GM19438 (cell line): Measurements from ENCODE around the gene SDHAF2.
"Not testable (repeated sequence)": the region's sequence is repeated elsewhere in the genome, so short reads cannot be mapped to it uniquely, and the experiment has no call there.

Experiments used
- ATAC-seq: cut with Tn5 transposase; IDR thresholded peaks from one replicate; pipeline ENCODE4 v1.9.1; 2021; ENCODE audit warnings: low read depth; ENCODE audit not compliant: unreplicated experiment

Gene SDHAF2

GRCh38 chr11:61422226-61422625 lies 7.7 kb upstream of the SDHAF2 start:
- ATAC-seq = no peak

- no peak for ATAC-seq
Measured at GRCh38 chr11:61425367-61426131, 4.4 kb upstream of the SDHAF2 start.

GRCh38 chr11:61429346-61429690 lies 606 bp upstream of the SDHAF2 start:
- ATAC-seq = peak; percentile 57

DNA sequence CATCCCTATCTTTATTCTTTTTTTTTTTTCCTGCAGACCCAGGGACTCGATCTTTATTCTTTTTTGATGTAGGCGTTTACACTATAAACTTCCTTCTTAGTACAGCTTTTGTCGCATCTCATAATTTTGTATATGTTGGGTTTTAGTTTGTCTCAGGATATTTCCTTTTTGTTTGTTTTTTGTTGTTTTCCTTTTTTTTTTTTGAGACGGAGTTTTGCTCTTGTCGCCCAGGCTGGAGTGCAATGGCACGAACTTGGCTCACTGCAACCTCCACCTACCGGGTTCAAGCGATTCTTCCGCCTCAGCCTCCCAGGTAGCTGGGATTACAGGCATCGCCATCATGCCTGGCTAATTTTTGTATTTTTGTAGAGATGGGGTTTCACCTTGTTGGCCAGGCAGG lies 915 bp downstream of the SDHAF2 start:
- ATAC-seq = not testable (repeated sequence)

DNA sequence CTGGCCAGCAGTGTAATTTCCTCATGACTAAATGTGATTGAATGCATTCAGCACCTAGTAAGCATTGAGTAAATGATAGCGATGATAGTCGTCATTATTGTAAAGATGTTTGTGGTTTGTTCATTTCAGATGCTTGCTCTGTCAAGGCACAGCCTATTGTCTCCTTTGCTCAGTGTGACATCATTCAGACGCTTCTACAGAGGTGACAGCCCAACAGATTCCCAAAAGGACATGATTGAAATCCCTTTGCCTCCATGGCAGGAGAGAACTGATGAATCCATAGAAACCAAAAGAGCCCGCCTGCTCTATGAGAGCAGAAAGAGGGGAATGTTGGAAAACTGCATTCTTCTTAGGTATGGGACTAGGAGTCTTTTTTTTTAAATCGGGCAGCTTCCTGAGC lies 7.6 kb downstream of the SDHAF2 start:
- ATAC-seq = no peak

DNA sequence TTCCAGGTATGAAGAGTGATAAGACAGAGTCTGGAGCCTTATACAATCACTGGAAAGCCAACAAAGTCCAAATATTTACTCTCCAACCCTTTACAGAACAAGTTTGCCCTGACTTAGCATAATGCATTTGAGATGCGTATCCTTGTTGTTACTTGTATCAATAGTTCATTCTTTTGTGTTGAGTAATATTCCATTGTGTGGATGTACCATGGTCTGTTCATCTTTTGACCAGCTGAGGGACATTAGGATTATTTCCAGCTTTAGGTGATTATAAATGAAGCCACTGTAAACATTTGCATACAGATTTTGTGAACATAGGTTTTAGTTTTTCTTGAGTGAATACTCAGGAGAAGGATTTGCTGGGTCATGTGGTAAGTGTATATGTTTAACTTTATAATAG lies 9.7 kb downstream of the SDHAF2 start:
- ATAC-seq = no peak

DNA sequence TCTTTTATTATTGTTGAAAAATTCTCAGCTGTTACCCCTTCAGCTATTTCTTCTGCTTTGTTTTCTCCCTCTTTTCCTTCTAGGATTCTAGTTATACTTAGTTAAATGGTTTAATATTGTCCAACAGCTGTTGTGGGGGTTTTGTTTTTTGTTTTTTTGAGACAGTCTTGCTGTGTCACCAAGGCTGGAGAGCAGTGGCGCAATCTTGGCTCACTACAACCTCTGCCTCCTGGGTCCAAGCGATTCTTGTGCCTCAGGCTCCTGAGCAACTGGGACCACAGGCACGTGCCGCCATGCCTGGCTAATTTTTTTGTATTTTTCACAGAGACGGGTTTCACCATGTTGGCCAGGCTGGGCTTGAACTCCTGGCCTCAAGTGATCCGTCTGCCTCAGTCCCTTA lies 12.7 kb downstream of the SDHAF2 start:
- ATAC-seq = no peak

DNA sequence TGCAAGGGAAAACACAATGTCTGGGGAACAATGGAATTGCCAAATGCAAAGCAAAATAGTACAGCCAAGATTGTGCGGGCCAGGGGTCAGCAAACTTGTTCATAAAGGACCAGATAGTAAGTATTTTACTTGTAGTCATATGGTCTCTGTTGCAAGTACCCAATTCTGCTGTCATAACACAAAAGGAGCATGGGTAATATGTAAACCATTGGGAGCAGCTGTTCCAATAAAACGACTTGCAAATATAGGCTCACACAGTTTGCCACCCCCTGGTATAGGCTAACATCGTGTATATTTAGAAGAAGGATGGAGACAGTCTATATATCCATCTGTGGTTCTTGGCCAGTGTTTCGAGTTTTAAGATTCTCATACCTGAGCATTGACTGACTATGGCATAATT lies 15.6 kb downstream of the SDHAF2 start:
- ATAC-seq = no peak

DNA sequence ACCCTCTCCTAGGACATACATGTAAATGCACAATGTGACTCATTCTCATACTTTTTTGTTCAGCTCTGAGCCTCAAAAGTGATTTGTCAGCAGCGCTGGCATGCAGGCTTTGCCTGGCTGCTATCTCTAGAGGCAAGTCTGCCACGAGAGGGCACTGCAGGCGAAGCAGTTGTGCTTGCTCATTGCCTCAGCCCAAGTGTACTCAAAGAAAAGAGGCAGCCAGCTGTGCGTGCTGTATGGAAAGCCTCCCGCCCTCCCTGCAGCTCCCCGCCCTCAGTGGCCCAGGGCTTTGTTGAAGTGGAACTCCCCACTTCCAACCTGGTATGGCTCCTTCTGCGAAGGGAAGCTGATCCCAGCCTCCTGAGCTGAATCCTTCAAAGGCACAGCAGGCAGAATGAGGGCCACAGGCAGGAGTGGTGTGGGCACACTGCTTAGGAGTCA lies 16.3 kb downstream of the SDHAF2 start:
- ATAC-seq = no peak

DNA sequence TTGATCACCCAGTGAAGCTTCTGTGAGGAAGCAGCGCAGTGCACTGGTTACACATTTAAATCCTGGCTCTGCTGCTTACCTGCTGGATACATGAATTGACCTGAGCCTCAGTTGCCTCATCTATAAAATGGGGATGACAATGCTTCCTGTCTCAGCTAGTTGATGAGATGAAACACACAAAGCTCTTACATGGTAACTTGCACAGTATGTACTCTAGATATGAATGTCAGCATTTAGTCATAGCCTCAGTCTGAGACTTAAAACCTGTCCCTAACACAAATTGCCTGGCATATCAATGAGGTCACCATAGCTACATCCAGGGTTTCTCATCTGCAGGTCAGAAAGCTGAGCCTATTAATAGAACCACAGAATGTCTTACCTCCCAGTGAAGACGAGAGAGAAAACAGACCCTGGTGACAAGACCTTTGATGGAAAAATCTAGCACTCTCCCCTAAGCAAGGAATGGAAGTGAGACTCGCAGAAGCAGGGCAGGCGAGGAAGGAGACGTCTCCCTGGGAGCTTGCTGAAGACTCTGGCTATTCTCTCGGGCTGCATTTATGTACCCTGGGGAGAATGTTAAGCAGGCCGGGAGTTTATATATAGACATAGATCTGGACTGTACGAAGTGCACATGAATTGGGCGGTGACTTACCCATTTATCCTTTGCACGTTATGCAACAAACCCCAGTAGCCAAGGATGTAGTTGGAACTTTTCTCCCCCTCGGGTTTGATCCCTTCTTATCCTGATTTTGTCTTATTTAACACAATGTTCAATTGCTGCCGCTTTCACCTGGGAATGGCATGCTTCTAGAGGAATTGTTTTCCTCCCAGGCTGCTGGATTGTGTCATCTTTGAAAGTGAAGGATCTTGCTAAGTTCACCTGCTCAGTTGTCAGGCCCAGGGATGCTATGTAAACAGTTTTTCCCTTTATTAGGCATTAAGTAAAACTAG lies 18.0 kb downstream of the SDHAF2 start:
- ATAC-seq = no peak

- no peak for ATAC-seq
Measured at GRCh38 chr11:61448552-61448927, 18.6 kb downstream of the SDHAF2 start.

- no peak for ATAC-seq
Measured at GRCh38 chr11:61452825-61453224, 22.9 kb downstream of the SDHAF2 start.

DNA sequence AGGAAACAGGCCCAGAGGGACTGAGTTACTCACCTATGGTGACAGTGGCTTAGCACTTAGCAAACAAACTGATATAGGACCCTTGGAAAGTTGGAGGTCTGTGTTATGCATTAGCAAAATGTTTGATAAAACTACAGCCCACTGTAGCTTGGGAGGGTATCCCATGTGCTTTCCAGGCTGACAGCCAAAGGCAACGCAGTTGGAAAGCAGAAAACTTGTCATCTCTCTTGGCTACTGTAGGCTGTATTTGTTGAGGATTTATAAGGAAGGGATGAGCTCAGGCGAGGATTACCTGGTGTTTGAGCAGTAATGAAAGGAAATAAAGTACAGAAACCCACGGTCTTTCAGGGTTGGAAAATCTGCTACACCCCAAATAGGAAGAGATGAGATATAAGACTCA lies 23.8 kb downstream of the SDHAF2 start:
- no peak for ATAC-seq

DNA sequence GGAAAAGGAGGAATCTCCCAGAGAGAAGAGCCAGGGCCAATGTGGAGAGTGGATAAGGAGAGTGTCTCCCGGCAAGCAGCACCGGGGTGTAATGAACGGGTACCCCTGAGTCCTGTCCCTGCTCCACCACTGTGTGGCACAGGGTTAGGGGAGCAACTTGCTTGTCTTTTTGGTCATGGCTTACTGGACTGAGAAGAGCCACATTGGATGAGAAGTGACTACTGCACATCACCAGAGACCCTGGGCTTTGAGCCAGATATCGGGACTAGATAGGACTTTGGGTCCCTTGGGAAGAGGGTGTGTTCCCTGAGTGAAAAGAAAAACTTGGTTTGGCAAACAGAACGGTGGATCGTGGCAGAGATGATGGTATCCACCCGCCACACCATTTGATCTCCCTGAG lies 24.6 kb downstream of the SDHAF2 start:
- ATAC-seq = no peak

GRCh38 chr11:61460474-61460881 lies 30.6 kb downstream of the SDHAF2 start:
- ATAC-seq = no peak

DNA sequence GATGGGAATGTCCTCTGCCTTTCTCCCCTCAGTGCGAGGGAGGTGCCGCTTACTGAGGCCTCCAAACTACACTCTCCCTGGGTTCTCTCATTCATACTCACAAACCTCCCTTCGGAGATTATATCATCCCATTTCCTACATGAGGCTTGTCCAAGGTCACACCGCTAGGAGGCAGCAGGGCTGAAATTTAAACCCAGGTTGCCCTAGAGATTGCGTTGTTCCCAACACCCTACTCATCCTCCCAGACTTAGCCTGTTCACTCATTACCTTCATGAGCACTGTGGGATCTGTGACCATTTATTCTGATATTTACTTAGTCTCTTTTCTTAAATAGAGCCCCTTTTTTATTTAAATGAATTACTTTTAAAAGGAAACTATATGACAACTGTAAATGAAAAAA lies 31.1 kb downstream of the SDHAF2 start:
- ATAC-seq = no peak

DNA sequence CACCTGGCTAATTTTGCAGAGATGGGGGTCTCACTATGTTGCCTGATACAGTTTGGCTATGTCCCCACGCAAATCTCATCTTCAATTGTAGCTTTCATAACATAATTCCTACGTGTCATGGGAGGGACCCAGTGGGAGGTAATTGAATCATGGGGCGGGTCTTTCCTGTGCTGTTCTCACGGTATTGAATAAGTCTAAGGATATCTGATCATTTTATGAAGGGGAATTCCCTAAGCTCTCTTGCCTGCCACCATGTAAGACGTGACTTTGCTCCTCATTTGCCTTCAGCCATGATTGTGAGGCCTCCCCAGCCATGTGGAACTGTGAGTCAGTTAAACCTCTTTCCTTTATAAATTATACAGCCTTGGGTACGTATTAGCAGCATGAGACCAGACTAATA lies 37.7 kb downstream of the SDHAF2 start:
- ATAC-seq = not testable (repeated sequence)

DNA sequence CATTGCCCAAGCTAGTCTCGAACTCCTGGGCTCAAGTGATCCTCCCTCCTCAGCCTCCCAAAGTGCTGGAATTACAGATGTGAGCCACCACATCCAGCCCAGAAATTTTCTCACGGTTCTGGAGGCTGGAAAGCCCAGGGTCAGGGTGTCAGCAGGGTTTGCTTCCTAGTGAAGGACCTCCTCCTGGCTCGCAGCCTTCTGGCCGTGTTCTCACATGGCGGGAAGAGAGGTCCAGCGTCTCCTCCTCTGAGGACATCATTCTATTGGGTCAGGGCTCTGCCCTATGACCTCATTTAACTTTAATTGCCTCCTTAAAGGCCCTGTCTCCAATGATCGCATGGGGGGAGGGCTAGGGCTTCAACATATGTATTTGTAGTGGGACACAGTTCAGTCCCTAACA lies 38.1 kb downstream of the SDHAF2 start:
- ATAC-seq = no peak

DNA sequence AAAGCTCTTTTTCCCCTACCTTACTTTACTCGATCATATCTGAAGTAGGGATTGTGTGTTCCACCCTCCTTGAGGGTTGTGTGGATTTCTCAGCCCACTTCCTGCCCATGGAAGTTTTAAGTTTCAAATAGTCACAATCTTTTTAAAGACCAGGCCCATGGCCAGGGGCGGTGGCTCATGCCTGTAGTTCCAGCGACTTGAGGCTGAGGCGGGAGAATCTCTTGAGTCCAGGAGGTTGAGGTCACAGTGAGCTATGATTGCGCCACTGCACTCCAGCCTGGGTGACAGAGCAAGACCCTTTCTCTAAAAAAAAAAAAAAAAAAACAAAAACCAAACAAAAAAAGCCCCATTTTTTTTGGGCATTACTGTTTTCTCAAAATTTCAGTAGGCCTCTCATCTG lies 42.4 kb downstream of the SDHAF2 start:
- ATAC-seq = no peak

GRCh38 chr11:61472868-61473267 lies 42.9 kb downstream of the SDHAF2 start:
- ATAC-seq = no peak

DNA sequence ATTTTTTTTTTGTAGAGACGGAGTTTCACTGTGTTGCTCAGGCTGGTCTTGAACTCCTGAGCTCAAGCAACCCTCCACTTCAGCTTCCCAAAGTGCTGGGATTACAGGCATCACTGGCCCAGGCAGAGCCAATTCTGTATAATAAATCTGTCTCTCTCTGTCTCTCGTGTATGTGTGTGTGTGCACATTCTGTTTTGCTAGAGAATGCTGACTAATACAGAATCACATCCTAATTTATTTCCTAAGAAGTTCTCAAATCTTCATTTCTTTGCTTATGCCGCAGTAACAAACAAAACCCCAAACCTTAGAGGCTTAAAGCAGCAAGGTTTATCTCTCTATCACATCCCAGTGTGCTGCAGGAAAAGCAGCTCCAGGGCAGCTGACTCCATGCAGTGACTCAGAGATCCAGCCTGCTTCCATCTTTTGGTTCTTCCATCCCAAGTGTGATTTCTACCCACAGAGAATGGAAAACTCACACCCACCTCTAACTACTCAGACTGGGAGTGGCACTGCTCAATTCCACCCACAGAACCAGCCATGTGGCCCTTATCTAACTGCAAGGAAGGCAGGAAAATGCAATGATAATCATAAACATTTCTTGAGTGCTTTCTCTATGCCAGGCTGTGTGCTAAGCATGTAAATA lies 43.6 kb downstream of the SDHAF2 start:
- no peak for ATAC-seq
